Stimulated activated CD4-positive, alpha-beta T cell treated with anti-CD3 and anti-CD28 coated beads, TNF-alpha, amount 100 ng/mL, for 24 hours (primary cell): ENCODE results near the gene PBLD.
"Not testable (repeated sequence)": the region's sequence is repeated elsewhere in the genome, so short reads cannot be mapped to it uniquely, and the experiment has no call there.

Experiments used
- DNase-seq, 3 experiments: peaks; one replicate each; pipeline ENCODE4 v3.0.0-alpha.2; 2020; ENCODE audit warnings: low read depth in 3 of 3

Gene PBLD

GRCh38 chr10:68330852-68331454 is 1.8 kb downstream of the PBLD start:
- peak in 2 of 3 experiments; percentile 1 to 23 for DNase-seq

DNA sequence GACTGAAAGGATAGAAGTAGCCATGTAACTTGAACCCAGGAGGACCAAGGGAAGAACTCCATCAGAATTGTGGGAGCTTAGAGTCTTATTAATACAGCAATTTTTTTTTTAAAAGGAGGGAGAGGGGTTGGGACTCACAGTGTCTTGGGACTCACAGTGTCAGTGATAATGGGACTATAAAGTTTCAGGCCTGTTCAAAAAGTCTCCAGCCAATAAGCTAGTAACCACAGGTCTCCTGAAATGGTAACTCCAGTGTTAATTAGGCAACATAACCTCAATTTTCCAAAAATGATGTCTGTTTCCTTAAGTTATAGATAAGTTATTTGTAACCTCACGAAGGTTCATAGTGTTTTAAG is 3.2 kb downstream of the PBLD start:
- DNase-seq, result no peak

- DNase-seq, result no peak
These were observed 4.6 kb downstream of the PBLD start for GRCh38 chr10:68327889-68328786.

DNA sequence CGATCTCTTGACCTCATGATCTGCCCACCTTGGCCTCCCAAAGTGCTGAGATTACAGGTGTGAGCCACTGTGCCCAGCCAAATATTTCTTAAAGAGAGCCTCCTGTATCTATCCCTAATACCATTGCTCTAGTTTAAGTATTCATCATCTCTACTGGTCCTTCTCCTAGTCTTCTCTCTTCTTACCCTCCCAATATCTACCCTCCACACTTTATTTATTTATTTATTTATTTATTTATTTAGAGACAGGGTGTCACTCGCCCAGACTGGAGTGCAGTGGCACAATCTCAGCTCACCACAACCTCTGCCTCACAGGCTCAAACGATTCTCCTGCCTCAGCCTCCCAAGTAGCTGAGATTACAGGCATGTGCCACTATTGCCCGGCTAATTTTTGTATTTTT is 8.3 kb downstream of the PBLD start:
- DNase-seq, result not testable (repeated sequence)

DNA sequence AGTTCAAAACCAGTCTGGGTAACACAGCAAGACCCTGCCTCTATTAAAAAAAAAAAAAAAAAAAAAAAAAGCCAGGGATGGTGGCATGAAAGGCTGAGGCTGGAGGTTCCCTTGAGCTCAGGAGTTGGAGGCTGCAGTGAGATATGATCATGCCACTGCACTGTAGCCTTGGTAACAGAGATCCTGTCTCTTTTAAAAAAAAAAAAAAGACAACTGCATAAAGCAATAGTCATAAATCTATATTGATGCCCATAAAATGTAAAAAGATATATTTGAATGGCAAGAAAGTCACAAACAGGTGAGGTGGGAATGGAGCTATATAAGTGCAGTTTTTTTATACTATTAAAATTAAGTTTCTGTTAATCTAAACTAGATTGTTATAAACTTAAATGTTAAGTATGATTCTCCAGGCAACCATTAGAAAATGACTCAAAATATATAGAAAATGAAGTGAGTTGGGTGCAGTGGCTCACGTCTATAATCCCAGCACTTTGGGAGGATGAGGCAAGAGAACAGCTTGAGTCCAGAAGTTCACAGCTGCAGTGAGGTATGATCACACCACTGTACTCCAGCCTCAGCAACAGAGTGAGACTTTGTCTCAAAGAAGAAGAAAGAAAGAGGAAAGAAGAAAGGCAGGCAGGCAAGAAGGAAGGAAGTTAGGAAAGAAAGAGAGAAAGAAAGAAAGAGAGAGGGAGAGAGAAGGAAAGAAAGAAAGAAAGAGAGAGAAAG is 14.2 kb downstream of the PBLD start:
- no peak for DNase-seq

- DNase-seq, result no peak
These were observed 17.1 kb downstream of the PBLD start for GRCh38 chr10:68315582-68315981.

GRCh38 chr10:68314930-68315329 is 17.8 kb downstream of the PBLD start:
- not testable (repeated sequence) for DNase-seq

DNA sequence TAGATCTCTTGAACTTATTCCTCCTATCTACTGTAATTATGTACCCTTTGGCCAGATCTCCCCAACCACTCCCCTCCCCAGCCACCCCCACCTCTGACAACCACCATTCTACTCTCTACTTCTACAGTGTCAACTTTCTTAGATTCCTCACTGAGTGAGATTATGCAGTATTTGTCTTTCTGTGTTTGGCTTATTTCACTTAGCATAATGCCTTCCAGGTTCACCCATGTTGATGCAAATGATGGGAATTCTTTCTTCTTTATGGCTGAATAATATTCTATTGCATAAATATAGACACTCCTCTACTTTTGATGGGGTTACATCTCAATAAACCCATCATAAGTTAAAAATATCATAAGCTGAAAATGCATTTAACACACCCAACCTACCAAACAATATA is 22.2 kb downstream of the PBLD start:
- DNase-seq, result no peak

GRCh38 chr10:68305854-68306253 is 26.9 kb downstream of the PBLD start:
- no peak for DNase-seq

- DNase-seq, result no peak
These were observed 28.8 kb downstream of the PBLD start for GRCh38 chr10:68303849-68304412.

- DNase-seq, result no peak
These were observed 29.9 kb downstream of the PBLD start for GRCh38 chr10:68302871-68303270.

- DNase-seq, result no peak
These were observed 30.3 kb downstream of the PBLD start for GRCh38 chr10:68302503-68302823.

- no peak for DNase-seq
These were observed 30.8 kb downstream of the PBLD start for GRCh38 chr10:68301790-68302502.

DNA sequence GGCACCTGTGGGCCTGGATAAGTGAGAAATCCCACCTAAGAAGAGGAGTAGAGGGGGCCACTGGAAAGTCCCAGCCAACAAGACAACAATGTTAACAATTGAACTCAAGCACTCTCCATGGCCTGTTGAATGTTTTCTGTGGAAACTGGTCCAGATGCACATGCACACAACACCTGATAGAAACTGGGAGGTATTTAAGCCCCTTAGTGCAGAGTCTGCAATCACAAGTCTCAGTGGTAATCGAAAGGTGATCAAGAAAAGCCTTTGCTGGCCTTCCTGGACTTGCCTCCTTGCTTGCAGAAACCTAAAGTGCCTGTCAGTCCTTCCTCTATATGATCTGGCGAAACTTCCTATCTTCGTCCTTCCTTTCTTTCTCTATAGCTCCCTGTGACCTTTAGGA is 31.4 kb downstream of the PBLD start:
- no peak for DNase-seq

- DNase-seq, result no peak
These were observed 35.7 kb downstream of the PBLD start for GRCh38 chr10:68296843-68297663.

- no peak for DNase-seq
These were observed 42.0 kb downstream of the PBLD start for GRCh38 chr10:68290736-68291135.

DNA sequence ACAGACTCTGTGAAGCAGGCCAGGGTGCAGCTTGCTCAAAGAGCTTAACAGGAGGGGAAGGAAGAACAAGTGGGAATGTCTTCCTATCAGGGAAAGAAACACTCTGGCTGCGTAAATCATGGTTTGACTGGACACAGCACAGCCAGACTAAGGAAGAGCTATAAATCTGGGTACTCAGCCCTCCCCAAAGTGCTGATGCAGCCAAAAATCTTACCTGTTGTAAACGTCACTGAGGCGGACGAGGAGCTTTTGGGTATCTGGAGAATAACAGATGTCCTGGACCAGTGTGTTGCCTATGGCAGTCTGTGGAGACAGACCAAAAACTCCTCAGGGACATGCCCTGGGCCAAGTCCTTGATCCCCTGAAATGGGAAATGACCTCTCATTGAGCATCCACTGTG is 44.0 kb downstream of the PBLD start:
- DNase-seq, result no peak

DNA sequence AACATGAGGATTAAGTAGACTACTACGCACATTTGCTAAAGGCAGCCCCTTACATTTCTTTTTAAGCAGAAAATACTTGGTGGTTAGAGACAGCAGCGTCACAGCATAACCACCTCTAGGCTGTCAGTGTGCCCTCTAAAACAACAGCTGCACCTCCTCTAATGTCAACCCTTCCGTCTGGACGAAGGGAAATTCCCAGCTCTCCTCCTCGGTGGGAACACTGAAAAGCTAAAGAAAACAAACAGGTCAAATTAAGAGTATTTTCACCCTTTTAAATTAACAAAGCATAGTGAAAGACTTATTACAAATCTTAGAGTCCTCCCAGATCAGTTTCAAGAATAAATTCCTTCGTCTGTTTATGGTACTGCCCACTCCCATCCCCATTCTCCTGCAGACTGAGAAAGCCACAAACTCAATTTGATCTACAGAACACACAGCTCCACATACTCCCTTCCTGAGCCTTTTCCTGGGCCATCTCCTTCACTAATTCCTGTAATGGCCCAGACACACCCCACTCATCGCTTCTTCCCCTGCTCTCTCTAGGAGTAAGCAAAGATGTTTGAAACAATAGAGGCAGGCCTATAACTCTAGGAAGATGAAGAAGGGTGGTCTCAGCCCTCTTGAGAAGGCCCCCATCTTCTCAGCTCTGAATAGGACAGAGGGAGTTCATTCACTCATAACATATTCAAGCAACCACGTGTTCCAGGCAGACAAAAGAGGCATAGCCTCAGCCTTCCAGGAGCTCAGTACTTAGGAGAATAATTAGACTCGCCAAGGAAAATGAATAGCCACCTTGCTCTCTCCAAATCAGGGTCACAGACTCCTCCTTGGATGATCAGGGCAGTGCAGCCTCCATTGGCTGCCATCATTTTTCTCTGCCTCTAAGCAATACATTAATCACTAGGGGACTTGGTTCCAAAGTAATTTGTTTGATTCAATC is 48.4 kb downstream of the PBLD start:
- no peak for DNase-seq

DNA sequence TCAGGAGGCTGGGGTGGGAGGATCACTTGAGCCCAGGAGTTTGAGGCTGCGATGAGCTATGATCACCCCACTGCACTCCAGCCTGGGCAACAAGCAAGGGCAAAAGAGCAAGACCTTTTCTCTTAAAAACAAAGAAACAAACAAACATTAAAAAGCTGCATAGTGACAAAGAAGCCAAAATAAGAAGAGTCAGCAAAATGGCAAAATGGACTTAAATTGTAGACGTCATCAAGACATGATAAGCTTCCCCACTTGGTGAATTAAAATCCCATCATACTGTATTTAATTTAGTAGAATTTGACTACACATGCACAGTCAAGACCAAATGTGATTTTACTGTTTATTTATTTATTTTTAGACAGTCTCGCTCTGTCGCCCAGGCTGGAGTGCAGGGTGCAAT is 52.0 kb downstream of the PBLD start:
- DNase-seq, result no peak
